NCI-H2171 treated with DMSO at 0.1 percent for 48 hours (cell line): ENCODE data around the gene GPC5.
A peak's percentile ranks its signal among the peaks of the same experiment; 100 is the strongest.

Experiments used
- DNase-seq: peaks from one replicate; lab custom pipeline; 2025; lab: John Stamatoyannopoulos, UW

The GPC5 gene

GRCh38 chr13:92172191-92172590, 773.8 kb downstream of the GPC5 start:
- DNase-seq: no peak

- no peak for DNase-seq
These were observed 774.8 kb downstream of the GPC5 start for GRCh38 chr13:92173254-92173653.

- DNase-seq: peak; percentile 62
These were observed 776.9 kb downstream of the GPC5 start for GRCh38 chr13:92175330-92175729.

GRCh38 chr13:92177966-92178365, 779.5 kb downstream of the GPC5 start:
- peak; percentile 86 for DNase-seq

- DNase-seq: no peak
These were observed 780.8 kb downstream of the GPC5 start for GRCh38 chr13:92179223-92179622.

GRCh38 chr13:92187378-92187989, 789.1 kb downstream of the GPC5 start:
- peak; percentile 55 for DNase-seq

- no peak for DNase-seq
These were observed 790.2 kb downstream of the GPC5 start for GRCh38 chr13:92188574-92188973.

- peak; percentile 88 for DNase-seq
These were observed 798.3 kb downstream of the GPC5 start for GRCh38 chr13:92196591-92197256.

- peak; percentile 89 for DNase-seq
These were observed 799.2 kb downstream of the GPC5 start for GRCh38 chr13:92197669-92198068.

- DNase-seq: no peak
These were observed 820.2 kb downstream of the GPC5 start for GRCh38 chr13:92218615-92219014.

- DNase-seq: peak; percentile 6
These were observed 823.5 kb downstream of the GPC5 start for GRCh38 chr13:92221916-92222315.

- no peak for DNase-seq
These were observed 825.8 kb downstream of the GPC5 start for GRCh38 chr13:92224052-92224821.

GRCh38 chr13:92224825-92225224, 826.4 kb downstream of the GPC5 start:
- DNase-seq: no peak

- DNase-seq: no peak
These were observed 827.4 kb downstream of the GPC5 start for GRCh38 chr13:92225861-92226260.

- DNase-seq: no peak
These were observed 834.5 kb downstream of the GPC5 start for GRCh38 chr13:92232871-92233270.

GRCh38 chr13:92251671-92252210, 853.3 kb downstream of the GPC5 start:
- DNase-seq: no peak

GRCh38 chr13:92255526-92255925, 857.1 kb downstream of the GPC5 start:
- DNase-seq: no peak

- no peak for DNase-seq
These were observed 857.8 kb downstream of the GPC5 start for GRCh38 chr13:92256211-92256610.

- DNase-seq: no peak
These were observed 860.6 kb downstream of the GPC5 start for GRCh38 chr13:92259046-92259445.

GRCh38 chr13:92259523-92259922, 861.1 kb downstream of the GPC5 start:
- no peak for DNase-seq

- DNase-seq: no peak
These were observed 861.9 kb downstream of the GPC5 start for GRCh38 chr13:92260363-92260762.

- no peak for DNase-seq
These were observed 863.8 kb downstream of the GPC5 start for GRCh38 chr13:92262100-92262788.
